Coronary artery (tissue), 2 donors: Measurements from ENCODE around the gene DCUN1D1.

ENCODE experiments used
- DNase-seq: peaks from one replicate; pipeline ENCODE4 v3.0.0-alpha.2; 2017; ENCODE audit warnings: low spot score
- H3K27ac ChIP-seq, 2 donors: fragments of 200-600 bp; sonication (generic); one replicate each; pipeline ENCODE4 v1.5.1; 2016 to 2019
- H3K4me3 ChIP-seq: fragments of 200-600 bp; sonication (generic); 2 replicates; pipeline ENCODE4 v1.5.1; 2016; ENCODE audit warnings: mild to moderate bottlenecking, moderate library complexity
- TF ChIP-seq, protein P1 (sequence below): fragments of 200-600 bp; sonication (generic); IDR thresholded peaks from one replicate; pipeline ENCODE4 v1.5.1; 2019; ENCODE audit warnings: antibody characterized with exemption

The DCUN1D1 gene

DNA sequence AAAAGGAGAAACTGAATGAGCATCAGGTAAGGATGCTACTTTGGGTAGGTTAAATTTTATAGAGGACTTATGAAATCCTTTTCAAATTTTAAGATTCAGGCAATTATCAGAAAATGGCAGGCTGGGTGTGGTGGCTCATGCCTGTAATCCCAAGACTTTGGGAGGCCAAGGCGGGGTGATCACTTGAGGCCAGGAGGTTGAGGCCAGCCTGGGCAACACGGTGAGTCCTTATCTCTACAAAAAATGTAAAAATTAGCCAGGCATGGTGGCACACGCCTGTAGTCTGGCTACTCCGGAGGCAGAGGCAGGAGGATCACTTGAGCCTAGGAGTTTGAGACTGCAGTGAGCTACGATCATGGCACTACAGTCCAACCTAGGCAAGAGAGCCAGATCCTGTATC, 23.1 kb downstream of the DCUN1D1 start:
- TF ChIP-seq, protein P1, sequence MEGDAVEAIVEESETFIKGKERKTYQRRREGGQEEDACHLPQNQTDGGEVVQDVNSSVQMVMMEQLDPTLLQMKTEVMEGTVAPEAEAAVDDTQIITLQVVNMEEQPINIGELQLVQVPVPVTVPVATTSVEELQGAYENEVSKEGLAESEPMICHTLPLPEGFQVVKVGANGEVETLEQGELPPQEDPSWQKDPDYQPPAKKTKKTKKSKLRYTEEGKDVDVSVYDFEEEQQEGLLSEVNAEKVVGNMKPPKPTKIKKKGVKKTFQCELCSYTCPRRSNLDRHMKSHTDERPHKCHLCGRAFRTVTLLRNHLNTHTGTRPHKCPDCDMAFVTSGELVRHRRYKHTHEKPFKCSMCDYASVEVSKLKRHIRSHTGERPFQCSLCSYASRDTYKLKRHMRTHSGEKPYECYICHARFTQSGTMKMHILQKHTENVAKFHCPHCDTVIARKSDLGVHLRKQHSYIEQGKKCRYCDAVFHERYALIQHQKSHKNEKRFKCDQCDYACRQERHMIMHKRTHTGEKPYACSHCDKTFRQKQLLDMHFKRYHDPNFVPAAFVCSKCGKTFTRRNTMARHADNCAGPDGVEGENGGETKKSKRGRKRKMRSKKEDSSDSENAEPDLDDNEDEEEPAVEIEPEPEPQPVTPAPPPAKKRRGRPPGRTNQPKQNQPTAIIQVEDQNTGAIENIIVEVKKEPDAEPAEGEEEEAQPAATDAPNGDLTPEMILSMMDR, result no peak
- DNase-seq, result no peak
- no peak overlapping the region for H3K27ac ChIP-seq
- no peak overlapping the region for H3K4me3 ChIP-seq

DNA sequence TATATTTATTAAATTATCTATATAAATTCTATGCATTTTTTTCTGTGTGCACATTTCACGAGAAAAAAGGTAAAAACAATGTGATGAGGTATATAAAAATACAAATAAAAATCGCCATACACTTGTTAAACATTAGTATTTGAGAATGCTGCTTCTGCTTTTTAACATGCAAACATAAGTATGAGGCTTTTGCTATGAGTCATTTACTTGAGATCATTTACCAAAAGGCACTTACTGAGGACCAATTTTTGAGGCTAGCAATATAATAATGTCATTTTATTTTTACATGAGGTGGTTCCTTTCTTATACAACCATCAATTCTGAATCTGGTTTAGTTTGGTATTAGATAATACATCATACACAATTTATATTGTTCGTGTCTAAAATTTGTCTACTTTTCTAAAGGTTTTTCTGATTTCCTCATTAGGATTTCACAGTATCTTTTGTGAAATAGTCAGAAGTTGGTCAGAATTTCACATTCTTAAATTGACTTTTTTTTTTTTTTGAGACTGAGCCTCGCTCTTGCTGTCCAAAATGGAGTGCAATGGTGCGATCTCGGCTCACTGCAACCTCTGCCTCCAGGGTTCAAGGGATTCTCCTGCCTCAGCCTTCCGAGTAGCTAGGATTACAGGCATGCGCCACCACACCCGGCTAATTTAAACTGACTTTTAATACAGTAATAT, 25.6 kb downstream of the DCUN1D1 start:
- H3K27ac ChIP-seq, result no peak overlapping the region
- no peak overlapping the region for H3K4me3 ChIP-seq
- TF ChIP-seq, protein P1, result no peak
- no peak for DNase-seq

DNA sequence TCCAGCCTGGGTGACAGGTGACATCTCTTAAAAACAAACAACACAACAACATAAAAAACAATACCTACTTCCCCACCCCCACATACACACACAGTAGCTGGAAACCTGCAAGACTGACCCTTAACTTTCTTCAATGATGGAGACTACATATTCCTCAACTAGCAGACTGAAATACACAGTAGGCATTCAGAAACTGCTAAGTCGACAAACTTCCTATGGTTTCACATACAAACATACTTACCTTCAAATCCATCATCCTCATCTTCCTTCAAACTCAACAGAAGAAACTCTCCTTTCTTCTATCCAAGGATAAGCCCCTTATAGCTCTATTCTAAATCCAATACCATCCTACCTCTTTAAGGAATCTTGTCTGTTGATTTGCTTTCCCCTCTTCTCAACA, 30.6 kb downstream of the DCUN1D1 start:
- no peak overlapping the region for H3K27ac ChIP-seq
- H3K4me3 ChIP-seq, result no peak overlapping the region
- TF ChIP-seq, protein P1, result no peak
- DNase-seq, result no peak

DNA sequence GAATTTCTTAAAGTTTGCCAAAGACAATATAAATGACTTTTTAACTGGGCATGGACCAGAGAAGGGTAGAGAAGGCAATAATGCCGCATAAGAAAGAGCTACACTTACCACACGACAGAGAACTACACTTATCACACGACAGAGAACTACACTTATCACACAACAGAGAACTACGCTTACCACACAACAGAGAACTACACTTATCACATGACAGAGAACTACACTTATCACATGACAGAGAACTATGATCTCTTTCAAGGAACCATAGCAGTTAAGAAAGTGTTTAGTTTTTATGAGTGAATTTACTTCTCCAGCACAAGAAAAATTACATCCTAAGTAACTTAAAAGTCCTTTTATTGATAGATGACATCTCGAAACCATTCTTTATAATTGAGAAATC, 32.0 kb downstream of the DCUN1D1 start:
- Histone ChIP-seq H3K4me3 (no peak overlapping the region), H3K27ac (no peak overlapping the region)
- DNase-seq, result no peak
- TF ChIP-seq, protein P1, result no peak

DNA sequence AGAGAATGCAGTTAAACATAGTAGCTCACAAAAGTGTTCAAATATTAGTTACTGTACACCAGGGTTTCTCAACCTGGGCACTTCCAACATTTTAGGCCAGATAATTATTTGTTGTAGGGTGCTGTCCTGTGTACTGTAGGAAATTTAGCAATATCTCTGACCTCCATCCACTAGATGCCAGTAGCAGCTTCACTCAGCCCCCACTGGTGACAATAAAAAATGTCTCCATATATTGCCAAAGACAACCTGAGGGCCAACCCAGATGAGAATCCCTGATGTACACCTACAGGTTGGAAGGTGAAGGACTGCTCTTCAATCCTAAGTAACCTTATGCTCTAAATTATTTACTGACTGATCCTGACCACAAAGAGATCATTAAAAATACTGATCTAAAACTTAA, 32.5 kb downstream of the DCUN1D1 start:
- DNase-seq, result no peak
- TF ChIP-seq, protein P1, result no peak
- H3K4me3 ChIP-seq, result no peak overlapping the region
- no peak overlapping the region for H3K27ac ChIP-seq

DNA sequence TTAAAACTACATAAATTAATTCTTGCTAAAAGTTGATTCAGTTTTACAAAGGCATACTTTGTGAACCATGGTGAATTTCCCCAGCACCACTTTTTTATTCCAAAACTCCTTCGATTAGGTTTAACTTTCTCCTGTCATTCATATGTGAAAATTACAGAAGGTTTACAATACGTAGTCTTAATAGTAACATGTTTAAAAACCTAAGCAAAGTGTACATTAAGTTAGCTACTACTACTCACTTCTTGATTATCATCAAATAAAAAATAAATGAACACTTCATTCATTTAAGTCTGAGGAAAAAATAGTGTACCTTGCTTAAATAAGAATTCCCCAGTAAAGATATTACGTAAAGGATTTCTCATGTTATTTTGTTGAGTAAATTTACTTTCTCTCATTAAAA, 38.6 kb downstream of the DCUN1D1 start:
- Histone ChIP-seq H3K27ac (no peak overlapping the region), H3K4me3 (no peak overlapping the region)
- TF ChIP-seq, protein P1, result no peak
- no peak for DNase-seq

DNA sequence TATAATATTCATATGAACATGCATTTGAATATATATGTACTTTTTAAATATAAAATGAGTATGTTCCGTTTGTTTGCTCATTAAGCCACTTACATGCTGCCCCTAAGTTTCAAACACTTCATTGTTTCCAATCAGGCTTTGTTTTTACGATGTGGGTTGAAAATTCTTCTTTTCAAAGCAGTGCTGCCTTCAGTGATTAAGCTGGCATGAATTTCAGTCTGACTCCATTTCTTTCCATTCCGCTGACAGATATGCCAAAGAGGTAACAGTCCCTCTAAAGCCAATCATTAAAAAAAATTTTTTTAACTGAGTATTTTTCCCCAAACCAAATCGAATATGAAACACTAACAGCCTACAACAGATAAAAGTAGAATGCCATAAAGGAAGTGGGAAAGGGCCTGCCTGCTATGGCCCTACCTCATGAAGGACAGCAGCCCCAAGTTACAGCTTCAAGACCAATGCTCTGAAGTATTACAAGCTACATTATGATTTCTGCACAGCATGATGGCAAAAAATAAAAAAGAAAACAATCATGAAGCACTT, 40.0 kb downstream of the DCUN1D1 start:
- Histone ChIP-seq H3K4me3 (no peak overlapping the region), H3K27ac (no peak overlapping the region)
- TF ChIP-seq, protein P1, result no peak
- DNase-seq, result no peak
